AG09309 (cell line): ENCODE results near the gene PAQR3.
A peak's percentile ranks its signal among the peaks of the same experiment; 100 is the strongest.

Experiments
- DNase-seq: peaks from one replicate; pipeline ENCODE4 v3.0.0-alpha.2; 2010; ENCODE audit warnings: low read depth
- H3K4me3 ChIP-seq: 2 replicates; pipeline ENCODE4 v1.5.1; 2011; ENCODE audit warnings: mild to moderate bottlenecking, low read depth, low read length, moderate library complexity; ENCODE audit not compliant: control insufficient read depth
- TF ChIP-seq, protein P1 (sequence below): IDR thresholded peaks from 2 replicates; pipeline ENCODE4 v1.5.1; 2011; ENCODE audit warnings: mild to moderate bottlenecking, low read depth, low read length, inconsistent platforms; ENCODE audit not compliant: insufficient read depth, control insufficient read depth; ENCODE audit errors: missing control alignments

The PAQR3 gene

DNA sequence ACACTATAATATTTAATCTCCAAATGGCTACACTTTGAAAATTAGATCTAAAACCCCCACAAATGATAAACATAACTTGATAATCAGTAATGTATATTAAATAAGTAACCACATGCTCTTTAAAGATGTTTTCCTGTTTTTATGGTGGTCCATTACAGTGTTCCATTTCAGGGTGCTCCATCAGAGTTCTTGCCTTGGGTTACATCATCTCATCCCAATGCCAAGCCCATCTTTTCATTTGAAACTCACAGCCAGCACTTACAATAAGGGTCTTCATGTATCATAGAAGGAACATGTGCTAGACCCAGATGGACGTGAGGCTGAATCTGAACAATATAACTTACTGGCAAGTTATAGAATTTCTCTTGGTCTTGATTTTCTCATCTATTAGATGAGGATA lies 10.5 kb upstream of the PAQR3 start:
- no peak for DNase-seq
- TF ChIP-seq, protein P1, sequence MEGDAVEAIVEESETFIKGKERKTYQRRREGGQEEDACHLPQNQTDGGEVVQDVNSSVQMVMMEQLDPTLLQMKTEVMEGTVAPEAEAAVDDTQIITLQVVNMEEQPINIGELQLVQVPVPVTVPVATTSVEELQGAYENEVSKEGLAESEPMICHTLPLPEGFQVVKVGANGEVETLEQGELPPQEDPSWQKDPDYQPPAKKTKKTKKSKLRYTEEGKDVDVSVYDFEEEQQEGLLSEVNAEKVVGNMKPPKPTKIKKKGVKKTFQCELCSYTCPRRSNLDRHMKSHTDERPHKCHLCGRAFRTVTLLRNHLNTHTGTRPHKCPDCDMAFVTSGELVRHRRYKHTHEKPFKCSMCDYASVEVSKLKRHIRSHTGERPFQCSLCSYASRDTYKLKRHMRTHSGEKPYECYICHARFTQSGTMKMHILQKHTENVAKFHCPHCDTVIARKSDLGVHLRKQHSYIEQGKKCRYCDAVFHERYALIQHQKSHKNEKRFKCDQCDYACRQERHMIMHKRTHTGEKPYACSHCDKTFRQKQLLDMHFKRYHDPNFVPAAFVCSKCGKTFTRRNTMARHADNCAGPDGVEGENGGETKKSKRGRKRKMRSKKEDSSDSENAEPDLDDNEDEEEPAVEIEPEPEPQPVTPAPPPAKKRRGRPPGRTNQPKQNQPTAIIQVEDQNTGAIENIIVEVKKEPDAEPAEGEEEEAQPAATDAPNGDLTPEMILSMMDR, result no peak

DNA sequence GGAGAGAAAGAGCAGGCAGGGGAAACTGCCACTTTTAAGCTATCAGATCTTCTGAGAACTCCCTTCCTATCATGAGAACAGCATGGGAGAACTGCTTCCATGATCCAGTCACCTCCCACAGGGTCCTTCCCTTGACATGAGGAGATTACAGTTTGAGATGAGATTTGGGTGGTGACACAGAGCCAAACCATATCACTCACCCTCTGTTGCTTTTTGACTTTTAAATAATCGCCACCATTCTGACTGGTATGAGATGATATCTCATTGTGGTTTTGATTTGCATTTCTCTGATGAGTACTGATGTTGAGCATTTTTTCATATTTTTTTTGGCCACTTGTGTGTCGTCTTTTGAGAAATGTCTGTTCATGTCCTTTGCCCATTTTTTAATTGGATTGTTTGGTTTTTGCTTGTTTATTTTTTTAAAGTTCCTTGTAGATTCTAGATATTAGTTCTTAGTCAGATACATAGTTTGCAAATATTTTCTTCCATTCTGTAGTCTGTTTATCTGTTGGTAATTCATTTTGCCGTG lies 6.5 kb upstream of the PAQR3 start:
- DNase-seq, result no peak
- H3K4me3 ChIP-seq, result no peak overlapping the region
- TF ChIP-seq, protein P1, result no peak

More for the DNA sequence above, 10.5 kb upstream of the PAQR3 start:
- H3K4me3 ChIP-seq, result no peak overlapping the region

DNA sequence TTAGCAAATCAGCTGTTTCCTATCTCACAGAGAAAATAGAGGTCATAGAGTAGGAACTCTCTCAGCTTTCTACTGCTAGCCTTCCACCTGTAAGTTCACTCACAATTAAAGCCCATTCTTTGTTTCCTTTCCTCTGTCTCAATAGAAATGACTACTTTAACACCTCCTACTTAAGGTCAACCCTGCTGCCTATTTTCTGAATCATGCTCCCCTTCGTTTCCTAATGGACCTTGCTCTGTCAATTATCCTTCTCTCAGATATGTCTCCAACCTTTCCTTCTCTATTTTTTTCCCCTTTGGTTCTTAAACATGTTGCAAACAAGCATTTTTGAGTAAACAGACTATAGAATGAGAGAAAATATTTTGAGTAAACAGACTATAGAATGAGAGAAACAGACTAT lies 5.1 kb upstream of the PAQR3 start:
- TF ChIP-seq, protein P1, result no peak
- no peak for DNase-seq
- H3K4me3 ChIP-seq, result no peak overlapping the region

DNA sequence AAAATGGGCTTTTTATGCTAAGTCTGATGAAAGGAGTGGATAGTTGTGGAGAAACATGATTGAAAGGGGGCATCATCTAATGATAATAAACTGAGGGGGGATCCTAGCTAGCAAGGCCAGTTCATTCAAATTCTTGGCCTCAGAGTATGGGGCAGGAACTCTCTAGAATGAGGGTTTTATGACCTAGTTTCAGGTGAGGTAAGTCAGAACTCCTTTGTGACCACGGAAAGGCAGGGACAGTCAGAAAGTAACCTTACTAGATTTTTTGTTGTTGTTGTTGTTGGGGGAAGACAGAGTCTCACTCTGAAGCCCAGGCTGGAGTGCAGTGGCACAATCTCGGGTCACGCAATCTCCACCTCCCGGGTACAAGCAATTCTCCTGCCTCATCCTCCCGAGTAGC lies 1.5 kb upstream of the PAQR3 start:
- no peak for DNase-seq
- TF ChIP-seq, protein P1, result no peak
- no peak overlapping the region for H3K4me3 ChIP-seq

DNA sequence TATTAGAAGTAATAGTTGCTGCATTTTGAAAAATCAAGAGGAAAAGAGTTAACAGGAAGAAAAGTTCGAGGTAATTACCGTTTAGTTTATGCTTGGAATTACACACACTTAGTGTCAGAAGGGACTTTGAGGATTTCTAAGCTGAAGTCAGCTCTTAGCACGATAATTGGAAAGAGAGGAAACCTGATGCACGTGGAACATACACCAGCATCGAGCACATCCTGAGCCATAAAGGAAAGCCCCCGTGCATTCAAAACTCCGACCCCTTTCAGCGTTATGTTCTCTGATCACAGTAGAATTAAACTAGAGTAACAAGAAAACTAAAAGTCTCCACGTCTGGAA lies 400 bp upstream of the PAQR3 start:
- TF ChIP-seq, protein P1, result no peak
- H3K4me3 ChIP-seq, result peak overlapping the region; percentile 42
- no peak for DNase-seq

DNA sequence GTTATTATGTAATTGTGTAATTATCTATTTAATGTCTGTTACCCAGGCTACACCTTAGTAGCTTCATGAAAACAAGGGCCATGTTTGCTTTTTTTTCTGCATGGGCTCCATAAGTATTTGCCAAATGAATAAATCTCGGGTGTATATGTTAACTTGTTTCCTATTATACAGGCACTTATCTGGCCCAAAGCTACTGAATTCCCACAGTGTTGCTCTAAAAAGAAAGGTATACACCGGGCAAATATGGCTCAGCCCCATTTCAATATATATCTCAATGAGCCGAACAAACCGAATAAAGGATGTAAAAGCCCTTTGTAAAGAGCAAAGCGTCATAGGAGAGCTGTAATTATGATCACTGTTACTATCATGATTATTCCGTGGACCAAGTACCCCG lies 767 bp downstream of the PAQR3 start:
- no peak for DNase-seq
- peak overlapping the region; percentile 68 for H3K4me3 ChIP-seq
- TF ChIP-seq, protein P1, result no peak

DNA sequence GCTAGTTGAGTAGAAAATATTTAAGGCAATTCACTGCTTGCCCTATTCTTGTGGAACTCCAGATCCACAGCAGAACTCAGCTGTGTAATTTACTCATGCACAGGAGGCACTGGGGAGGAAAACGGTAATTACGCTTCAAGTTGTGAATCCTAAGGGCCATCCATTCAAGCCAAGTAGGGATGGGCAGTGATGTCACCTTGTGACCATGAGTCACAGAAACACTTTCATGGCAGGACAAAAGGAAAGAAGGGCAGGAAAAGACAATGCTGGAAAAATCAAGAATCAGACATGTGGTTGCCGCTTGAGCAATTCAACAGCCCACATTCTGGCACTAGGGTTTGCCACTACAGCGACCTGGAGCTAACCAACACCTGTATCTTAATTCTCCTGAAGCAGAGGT lies 1.4 kb downstream of the PAQR3 start:
- DNase-seq, result no peak
- TF ChIP-seq, protein P1, result no peak
- no peak overlapping the region for H3K4me3 ChIP-seq
